HG03103 (cell line): ENCODE measurements around the gene CPNE9.
A peak's percentile ranks its signal among the peaks of the same experiment; 100 is the strongest.

Source experiments
- ATAC-seq: cut with Tn5 transposase; IDR thresholded peaks from one replicate; pipeline ENCODE4 v1.9.1; 2021; ENCODE audit warnings: low read depth; ENCODE audit not compliant: unreplicated experiment

The CPNE9 gene

DNA sequence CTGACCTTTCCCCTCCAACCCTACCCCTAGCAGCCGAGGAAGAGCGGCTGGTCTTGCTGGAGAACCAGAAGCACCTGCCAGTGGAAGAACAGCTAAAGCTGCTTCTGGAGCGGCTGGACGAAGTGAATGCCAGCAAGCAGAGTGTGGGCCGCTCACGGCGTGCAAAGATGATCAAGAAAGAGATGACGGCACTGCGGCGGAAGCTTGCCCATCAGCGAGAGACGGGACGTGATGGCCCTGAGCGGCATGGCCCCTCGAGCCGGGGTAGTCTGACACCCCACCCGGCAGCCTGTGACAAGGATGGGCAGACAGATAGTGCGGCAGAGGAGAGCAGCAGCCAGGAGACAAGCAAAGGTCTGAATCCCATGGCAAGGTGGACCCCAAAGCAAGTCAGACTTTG, 39.9 kb downstream of the CPNE9 start:
- ATAC-seq, result no peak

DNA sequence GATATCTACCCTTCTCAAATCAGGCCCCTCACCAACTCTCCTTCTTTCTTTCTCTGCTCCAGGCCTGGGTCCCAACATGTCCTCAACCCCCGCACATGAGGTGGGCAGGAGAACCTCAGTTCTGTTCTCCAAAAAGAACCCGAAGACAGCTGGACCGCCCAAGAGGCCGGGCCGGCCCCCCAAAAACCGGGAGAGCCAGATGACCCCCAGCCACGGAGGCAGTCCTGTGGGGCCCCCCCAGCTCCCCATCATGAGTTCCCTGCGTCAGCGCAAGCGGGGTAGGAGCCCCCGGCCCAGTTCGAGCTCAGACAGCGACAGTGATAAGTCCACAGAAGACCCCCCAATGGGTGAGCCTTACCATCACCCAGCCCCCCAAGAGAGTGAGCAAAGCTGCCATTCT, 40.5 kb downstream of the CPNE9 start:
- no peak for ATAC-seq

DNA sequence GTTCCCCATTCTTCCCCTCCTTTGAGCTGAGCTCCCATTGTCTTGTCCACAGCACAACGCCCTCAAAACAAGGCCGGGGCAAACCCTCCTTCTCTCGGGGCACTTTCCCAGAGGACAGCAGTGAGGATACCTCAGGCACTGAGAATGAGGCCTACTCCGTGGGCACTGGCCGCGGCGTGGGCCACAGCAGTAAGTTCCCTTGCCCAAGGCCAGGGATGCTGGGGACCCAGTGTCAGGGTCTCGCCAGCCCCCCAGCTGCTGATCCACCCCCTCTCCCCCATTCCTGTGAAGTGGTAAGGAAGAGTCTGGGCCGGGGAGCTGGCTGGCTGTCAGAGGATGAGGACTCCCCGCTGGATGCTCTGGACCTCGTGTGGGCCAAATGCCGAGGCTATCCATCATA, 41.9 kb downstream of the CPNE9 start:
- no peak for ATAC-seq

DNA sequence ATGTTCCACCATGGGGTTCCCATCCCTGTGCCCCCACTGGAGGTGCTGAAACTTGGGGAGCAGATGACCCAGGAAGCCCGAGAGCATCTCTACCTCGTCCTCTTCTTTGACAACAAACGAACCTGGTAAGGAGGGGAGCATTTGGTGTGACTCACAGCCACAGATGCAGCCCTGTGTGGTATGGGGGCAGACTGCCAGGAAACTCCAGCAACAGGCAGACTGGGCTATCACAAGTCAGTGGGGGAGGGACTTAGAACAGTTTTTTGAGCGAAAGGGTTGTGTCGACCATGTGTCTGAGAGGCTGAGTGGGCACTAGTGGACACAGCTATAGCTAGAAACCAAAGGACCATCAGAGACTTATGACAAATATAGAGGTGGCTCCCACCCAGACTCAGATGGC, 42.7 kb downstream of the CPNE9 start:
- no peak for ATAC-seq

DNA sequence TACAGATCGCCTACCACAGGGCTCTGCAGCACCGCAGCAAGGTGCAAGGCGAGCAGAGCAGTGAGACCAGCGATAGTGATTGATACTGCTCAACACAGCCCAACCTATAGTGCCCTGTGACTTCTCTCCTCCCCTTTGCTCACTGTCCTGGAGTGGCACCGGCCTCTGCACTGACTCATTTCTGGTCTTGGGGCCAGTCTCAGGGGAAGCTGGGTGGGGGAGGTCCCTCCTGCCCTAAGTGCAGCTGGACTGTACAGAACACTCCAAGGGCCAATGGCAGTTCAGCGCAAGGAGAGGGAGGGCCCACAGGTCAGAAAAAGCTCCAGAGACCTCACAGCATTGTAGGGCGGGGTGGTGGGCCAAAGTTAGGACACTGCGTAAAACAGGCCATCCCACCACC, 43.6 kb downstream of the CPNE9 start:
- ATAC-seq, result no peak

DNA sequence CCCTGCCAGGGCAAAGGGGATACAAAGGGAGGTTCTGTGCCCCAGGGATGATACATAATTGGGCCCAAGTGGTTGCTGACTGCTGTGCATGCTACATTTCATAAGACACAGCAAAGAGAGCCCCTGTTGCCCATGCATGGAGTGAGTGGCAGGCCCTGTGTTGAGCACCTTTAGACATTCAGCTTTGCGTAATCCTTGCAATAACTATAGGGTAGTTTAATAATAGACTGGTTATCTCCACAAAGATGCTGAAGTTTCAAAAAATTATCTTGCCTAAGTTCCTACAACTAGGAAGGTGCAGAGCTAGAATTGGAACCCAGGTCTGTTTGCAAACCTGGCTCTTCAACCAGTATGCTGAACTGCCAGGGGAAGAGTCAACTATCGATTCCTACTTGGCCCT, 44.4 kb downstream of the CPNE9 start:
- no peak for ATAC-seq

DNA sequence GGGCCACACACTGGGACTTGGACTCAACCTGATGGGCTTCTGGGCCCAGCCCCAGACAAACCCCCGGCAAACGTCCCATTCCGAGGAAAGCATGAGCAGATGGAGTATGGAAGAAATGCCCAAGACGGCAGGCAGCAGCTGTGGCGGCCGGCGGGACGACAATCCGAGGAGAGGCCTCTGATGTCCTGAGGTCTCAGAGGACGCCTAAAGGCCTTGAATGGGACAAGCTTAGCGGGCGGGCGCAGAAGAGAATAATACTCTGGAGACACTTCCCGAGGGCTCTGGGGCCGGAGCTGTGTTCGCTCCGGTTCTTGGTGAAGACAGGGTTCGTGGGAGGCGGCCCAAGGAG, 45.6 kb downstream of the CPNE9 start:
- ATAC-seq, result no peak

DNA sequence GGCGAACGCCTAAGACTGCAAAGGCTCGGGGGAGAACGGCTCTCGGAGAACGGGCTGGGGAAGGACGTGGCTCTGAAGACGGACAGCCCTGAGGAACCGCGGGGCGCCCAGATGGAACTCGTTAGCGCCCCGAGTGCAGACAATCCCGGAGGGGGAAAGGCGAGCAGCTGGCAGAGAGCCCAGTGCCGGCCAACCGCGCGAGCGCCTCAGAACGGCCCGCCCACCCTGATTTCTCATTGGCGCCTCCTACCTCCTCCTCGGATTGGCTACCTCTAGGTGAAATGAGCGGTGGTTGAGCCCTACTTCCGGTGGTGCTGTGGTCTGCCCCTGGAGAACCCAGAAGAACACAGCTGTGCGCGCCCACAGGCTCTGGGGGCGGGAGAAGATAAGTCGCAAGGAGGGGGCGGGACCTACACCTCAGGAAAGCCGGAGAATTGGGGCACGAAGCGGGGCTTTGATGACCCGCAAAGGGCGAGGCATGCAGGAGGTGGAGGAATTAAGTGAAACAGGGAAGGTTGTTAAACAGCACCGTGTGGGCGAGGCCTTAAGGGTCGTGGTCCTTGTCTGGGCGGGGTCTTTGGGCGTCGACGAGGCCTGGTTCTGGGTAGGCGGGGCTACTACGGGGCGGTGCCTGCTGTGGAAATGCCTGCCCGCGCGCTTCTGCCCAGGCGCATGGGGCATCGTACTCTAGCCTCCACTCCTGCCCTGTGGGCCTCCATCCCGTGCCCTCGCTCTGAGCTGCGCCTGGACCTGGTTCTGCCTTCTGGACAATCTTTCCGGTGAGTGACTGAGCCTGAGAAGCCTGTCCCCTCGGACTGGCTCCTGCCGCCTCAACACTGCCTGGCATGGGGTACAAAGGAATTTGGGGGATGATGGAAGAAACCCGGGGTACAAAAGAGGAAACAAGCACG, 46.3 kb downstream of the CPNE9 start, which contains the start of gene OGG1:
Gene OGG1 (plus strand): TSS at position 308 of the 911 bp plus-strand sequence. CDS start 335 bp downstream, at position 643.
- peak; percentile 92 for ATAC-seq

DNA sequence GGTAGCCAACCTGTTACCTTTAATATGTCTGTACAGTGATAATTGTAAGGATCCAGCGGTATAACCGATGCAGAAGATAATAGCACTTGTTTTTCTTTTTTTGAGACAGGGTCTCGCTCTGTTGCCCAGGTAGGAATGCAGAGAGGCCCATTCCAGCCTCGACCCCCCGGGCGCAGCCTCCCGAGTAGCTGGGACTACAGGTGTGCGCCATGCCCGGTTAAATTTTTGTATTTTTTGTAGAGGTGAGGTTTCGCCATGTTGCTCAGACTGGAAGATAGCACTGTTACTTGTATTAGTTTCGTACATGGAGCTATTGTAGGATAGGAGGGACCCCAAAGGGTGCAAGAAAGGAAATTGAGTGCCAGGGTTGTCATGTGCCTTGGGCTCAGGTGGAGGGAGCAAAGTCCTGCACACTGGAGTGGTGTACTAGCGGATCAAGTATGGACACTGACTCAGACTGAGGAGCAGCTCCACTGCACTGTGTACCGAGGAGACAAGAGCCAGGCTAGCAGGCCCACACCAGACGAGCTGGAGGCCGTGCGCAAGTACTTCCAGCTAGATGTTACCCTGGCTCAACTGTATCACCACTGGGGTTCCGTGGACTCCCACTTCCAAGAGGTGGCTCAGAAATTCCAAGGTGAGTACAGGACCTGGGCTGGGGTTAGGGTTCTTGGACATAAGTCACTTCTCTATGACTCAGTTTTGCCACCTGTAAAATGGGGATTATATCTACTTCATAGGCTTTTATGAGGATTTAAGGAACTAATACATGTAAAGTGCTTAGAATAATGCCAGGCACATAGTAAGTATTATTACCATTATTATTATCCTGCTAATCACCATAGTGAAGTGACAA, 47.2 kb downstream of the CPNE9 start:
- ATAC-seq, result no peak

DNA sequence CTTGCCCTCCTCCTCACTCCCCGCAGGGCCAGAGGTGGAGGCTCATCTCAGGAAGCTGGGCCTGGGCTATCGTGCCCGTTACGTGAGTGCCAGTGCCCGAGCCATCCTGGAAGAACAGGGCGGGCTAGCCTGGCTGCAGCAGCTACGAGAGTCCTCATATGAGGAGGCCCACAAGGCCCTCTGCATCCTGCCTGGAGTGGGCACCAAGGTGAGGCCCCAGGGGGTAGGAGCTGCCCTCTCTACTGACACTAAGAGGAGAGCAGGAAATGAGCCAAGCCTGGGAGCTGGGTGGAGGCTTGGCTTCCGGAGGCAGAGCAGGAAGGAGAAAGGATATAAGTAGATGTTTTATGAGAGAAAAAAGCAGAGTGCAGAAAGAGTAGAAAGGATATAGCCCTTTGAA, 51.0 kb downstream of the CPNE9 start:
- no peak for ATAC-seq

DNA sequence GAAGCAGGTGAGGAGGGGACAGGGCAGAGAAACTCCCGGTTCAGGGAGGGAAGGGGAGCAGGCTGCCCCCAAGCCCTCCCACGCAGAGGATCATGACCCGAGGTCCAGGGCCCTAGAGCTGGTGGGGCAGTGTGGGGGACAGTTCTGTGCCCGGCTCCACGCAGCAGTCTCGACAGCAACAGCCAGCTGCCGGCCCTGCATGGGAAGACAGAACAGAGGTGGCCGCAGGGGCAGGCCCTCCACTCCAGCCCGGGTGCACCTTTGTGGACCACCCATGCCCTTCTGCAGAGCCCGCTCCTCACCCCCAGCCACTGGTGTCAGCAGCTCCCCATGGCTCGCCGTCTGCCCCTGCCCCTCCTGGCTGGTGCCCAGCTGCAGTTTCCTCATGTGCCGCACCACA, 53.8 kb downstream of the CPNE9 start:
- ATAC-seq, result no peak

DNA sequence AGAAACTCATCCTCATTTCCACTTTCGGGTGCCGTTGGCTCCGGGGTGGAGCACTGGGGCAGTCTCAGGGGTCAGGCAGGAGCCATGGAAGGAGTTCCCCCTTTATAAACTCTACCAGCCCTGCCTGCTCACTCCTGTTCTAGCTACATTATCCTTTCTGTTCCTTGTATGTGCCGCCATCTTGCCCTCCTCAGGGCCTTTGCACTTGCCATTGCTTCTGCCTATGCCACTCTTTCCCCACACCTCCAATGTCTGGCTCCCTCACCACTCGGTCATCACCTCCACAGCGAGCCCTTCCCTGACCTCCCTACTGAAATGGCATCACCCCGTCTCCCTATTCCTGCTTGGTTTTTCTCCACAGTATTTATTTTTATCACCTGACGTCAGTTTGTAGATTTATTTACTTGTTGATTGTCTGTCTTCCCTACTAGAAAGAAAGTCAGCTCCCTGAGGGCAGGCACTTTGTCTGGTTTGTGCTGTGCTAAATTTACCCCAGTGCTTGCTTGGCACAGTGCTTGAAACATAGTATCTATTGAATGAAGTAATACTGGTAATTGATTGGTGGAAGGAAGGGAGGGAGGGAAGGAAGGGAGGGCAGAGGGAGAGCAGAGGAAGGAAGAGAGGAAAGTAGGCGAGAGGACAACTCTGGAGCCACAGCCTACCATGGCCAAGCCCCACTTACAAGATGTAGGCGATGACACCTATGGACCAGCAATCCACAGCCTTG, 57.3 kb downstream of the CPNE9 start:
- no peak for ATAC-seq

DNA sequence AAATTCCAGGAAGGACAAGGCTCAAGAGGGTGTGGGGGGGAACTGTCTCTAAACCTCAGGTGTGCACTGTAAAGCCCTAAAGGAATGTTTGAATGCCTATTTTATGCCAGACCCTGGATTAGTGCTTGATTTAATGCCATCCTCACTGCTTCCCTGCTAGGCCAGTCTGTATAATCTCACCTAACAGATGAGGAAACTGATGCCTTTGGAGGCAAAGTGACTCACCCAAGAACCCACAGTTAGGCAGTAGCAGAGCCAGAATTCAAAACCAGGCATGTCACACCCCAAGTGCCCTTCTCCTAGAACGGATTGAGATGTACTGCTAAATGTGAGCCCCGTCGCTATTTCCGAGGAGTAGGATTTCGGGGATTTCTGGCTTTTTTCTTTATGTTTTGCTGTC, 58.3 kb downstream of the CPNE9 start:
- no peak for ATAC-seq

DNA sequence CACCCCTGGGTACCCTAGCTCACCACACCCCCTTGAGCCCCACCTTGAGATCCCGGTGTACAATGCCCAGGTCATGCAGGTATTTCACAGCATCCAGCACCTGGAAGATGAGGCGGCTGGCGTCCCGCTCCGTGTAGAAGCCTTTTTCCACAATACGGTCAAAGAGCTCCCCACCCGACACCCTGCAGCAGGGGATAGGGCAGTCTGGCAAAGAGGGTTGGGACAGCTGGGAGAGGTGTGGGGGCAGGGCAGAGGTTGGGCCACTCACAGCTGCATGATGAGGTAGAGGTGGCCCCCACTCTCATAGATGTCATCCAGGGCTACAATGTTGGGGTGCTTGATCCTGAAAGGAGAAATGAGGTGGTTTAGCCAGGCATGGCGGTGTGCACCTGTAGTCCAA, 59.2 kb downstream of the CPNE9 start:
- ATAC-seq, result no peak

DNA sequence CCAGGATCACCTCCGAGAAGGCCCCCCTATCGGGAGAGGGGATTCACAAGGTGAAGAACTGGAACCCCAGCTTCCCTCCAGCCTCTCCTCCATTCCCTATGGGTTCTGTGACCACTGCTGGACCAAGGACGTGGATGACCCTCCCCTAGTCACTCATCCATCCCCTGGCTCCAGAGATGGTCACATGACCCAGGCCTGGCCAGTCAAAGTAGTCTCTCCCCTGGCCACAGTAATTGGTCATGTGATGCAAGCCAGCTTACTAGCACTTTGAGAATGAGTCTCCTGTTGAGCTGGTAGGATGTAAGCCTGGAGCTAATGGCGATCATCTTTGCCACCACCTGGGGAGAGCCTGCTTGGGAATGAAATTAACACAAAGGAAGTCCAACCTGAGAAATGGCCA, 62.2 kb downstream of the CPNE9 start:
- no peak for ATAC-seq

DNA sequence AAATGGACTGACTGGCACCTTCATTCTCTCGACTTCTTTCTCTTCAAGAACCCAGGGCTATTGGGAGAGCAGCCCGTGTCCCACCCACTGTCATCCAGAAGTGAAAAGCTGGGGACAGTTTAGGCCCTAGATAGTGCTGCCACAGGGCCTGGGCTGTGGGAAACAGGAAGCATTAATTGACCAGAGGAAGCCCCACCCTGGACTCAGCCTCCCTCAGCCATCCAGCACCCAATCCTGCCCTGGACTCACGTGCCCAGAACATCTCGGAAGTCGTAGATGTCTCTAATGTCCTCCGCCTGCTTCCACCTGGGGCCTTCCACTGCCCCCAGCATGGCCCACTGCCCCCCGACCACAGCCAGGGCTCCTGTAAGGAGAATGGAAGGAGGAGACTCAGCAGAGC, 63.8 kb downstream of the CPNE9 start:
- no peak for ATAC-seq

DNA sequence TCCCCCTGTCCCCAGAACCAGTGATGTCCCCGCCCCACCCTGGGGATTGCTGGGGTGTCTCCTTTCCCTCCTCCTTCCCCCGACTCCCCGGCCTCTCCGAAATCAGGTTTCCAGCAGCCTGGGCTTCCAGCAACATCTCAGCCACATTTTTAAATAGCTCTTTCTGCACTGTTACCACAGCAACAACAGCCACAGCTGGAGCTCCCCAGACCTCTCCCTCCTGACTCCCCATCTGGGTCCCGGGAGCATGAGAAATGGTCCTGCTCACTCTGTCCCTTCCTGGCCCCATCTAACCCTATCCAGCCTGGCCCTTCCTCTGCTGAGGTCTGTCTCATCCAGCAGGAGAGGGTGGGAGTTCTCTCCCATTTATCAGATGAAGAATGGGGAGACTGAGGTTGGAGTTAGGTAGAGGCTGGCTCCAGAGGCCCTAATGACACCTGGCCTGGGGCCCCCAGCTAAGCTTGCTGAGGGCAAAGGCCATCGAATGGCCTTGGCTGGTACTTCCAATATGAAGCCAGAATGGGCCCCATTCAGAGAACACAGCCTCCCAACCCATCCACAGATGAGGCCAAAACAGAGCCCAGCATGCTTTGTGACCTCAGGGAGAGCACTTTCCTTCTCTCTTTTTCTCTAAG, 64.6 kb downstream of the CPNE9 start:
- ATAC-seq, result no peak

DNA sequence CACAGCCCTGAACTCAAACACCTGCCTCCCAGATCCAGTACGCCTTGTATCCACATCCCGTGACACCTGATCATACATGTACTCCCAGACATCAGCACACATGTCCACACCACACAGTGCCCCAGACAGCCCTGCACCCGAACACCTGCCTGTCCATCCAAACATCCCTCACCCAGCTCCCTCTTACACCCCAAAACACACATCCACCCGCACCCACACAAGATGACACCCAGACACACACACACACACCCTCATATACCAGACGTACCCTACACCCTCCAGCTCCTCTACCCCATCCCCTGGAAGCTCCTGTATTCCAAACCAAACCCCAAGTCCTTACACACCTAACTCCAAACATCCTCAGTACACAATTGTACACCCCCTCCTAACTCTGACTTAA, 65.4 kb downstream of the CPNE9 start:
- no peak for ATAC-seq

DNA sequence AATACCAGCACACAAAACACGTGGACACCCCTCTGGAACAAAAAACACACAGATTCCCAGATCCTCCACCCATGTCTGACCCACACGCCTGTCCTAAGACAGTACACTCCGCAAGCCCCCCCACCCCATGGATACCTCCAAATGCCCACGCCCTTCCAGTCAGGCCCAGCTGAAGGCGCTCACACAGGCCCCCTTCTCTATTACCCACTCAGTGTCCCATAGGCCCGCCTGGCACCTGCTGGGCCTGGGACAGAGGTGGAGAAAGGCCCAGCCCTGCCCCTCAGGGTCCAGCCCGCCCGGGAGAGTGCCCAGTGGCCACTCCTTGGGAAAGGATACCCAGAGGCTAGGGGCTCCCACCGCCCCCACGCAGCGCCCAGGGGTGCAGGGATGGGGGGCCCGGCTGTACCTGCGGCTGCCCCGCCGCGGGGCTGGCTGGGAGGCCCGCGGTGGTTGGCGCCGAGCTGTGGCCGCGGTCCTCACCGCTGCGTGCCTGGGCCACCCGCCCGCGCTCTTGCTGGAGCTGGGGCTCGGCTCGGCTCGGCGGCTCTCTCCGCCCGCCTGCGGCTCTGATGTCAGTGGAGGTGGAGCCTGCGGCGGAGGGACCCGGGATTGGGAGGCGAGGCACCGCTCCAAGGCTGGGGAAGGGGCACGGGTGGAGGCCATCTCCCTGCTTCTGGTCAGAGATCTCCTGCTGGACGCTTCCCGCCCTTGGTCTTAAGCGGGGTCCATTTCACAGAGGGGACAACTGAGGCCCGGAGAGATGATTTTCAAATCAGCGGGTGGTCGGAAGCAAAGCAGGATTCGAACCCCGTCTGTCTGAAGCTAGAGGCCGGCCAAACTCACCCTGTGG, 66.0 kb downstream of the CPNE9 start, which contains the start of gene CAMK1:
Gene CAMK1 (minus strand): TSS at position 522 of the 850 bp plus-strand sequence. CDS start 2,198 bp downstream, outside the sequence.
- peak; percentile 56 for ATAC-seq
